GM19463 (cell line): Measurements from ENCODE around the gene ACVR1B.

Source experiments
- ATAC-seq: cut with Tn5 transposase; IDR thresholded peaks from one replicate; pipeline ENCODE4 v1.9.1; 2021; ENCODE audit warnings: mild to moderate bottlenecking, moderate library complexity; ENCODE audit not compliant: unreplicated experiment

Gene ACVR1B

GRCh38 chr12:52041695-52042123 is 90.2 kb downstream of the ACVR1B start:
- ATAC-seq, result no peak

- no peak for ATAC-seq
Observed at GRCh38 chr12:52042706-52043385, 91.3 kb downstream of the ACVR1B start.

GRCh38 chr12:52043386-52044212 is 92.1 kb downstream of the ACVR1B start:
- ATAC-seq, result no peak

- ATAC-seq, result no peak
Observed at GRCh38 chr12:52044292-52044983, 92.9 kb downstream of the ACVR1B start.

GRCh38 chr12:52045794-52046199 is 94.3 kb downstream of the ACVR1B start:
- ATAC-seq, result no peak
